Activated naive CD8-positive, alpha-beta T cell treated with anti-CD3 and anti-CD28 coated beads, Interleukin-2, amount 50 U/mL, for 16 hours (primary cell): ENCODE data around the gene ACYP1.
A peak's percentile ranks its signal among the peaks of the same experiment; 100 is the strongest.
"Not testable (repeated sequence)": the region's sequence is repeated elsewhere in the genome, so short reads cannot be mapped to it uniquely, and the experiment has no call there.

Experiments
- DNase-seq: peaks from one replicate; pipeline ENCODE4 v3.0.0-alpha.2; 2020; ENCODE audit warnings: low read depth, low spot score

ACYP1 gene

GRCh38 chr14:75068294-75069120 is 4.7 kb upstream of the ACYP1 start:
- no peak for DNase-seq

- DNase-seq: not testable (repeated sequence)
Measured at GRCh38 chr14:75067765-75068164, 3.9 kb upstream of the ACYP1 start.

GRCh38 chr14:75067212-75067611 is 3.4 kb upstream of the ACYP1 start:
- DNase-seq: no peak

- no peak for DNase-seq
Measured at GRCh38 chr14:75066691-75067090, 2.9 kb upstream of the ACYP1 start.

- no peak for DNase-seq
Measured at GRCh38 chr14:75064205-75064567, 362 bp upstream of the ACYP1 start.

- no peak for DNase-seq
Measured at GRCh38 chr14:75063013-75063412, 811 bp downstream of the ACYP1 start.

- DNase-seq: no peak
Measured at GRCh38 chr14:75060420-75060819, 3.4 kb downstream of the ACYP1 start.

- DNase-seq: no peak
Measured at GRCh38 chr14:75059642-75060041, 4.2 kb downstream of the ACYP1 start.

GRCh38 chr14:75054421-75054820 is 9.4 kb downstream of the ACYP1 start:
- no peak for DNase-seq

- no peak for DNase-seq
Measured at GRCh38 chr14:75053396-75054291, 10.2 kb downstream of the ACYP1 start.

- no peak for DNase-seq
Measured at GRCh38 chr14:75051556-75051899, 12.3 kb downstream of the ACYP1 start.

- DNase-seq: peak; percentile 42
Measured at GRCh38 chr14:75050852-75051555, 12.8 kb downstream of the ACYP1 start, which contains the start of gene MLH3. MLH3 (minus strand) TSS chr14:75051467; CDS start chr14:75049655, 1,812 bp downstream.

GRCh38 chr14:75049731-75050201 is 14.1 kb downstream of the ACYP1 start:
- DNase-seq: no peak

GRCh38 chr14:75049136-75049535 is 14.7 kb downstream of the ACYP1 start:
- no peak for DNase-seq

GRCh38 chr14:75048101-75048500 is 15.7 kb downstream of the ACYP1 start:
- no peak for DNase-seq

GRCh38 chr14:75047506-75047905 is 16.3 kb downstream of the ACYP1 start:
- DNase-seq: no peak

GRCh38 chr14:75046899-75047298 is 16.9 kb downstream of the ACYP1 start:
- no peak for DNase-seq

- no peak for DNase-seq
Measured at GRCh38 chr14:75046275-75046674, 17.5 kb downstream of the ACYP1 start.

- DNase-seq: no peak
Measured at GRCh38 chr14:75044752-75045151, 19.1 kb downstream of the ACYP1 start.

GRCh38 chr14:75044322-75044721 is 19.5 kb downstream of the ACYP1 start:
- no peak for DNase-seq

GRCh38 chr14:75042035-75042434 is 21.8 kb downstream of the ACYP1 start:
- no peak for DNase-seq

GRCh38 chr14:75041613-75042012 is 22.2 kb downstream of the ACYP1 start:
- no peak for DNase-seq
